Tongue (tissue), 2 donors: ENCODE measurements around the gene UQCC3. TPM values are rescaled to one million over a fixed set of nuclear protein-coding genes. Genes with fewer than 3 reads are reported as not detected.
"Not testable (repeated sequence)": the region's sequence is repeated elsewhere in the genome, so short reads cannot be mapped to it uniquely, and the experiment has no call there.

Source experiments
- DNase-seq: peaks from one replicate; pipeline ENCODE4 v3.0.0-alpha.2; 2015
- total RNA-seq: library from RNA; depleted of rRNA; stranded (reverse); fragments of >200 nt; gene quantifications from one replicate; pipeline ENCODE4 v1.2.3, GENCODE V29; 2014

The UQCC3 gene
- total RNA-seq, 1 donor from 2014 or later, result 5.4 TPM

DNA sequence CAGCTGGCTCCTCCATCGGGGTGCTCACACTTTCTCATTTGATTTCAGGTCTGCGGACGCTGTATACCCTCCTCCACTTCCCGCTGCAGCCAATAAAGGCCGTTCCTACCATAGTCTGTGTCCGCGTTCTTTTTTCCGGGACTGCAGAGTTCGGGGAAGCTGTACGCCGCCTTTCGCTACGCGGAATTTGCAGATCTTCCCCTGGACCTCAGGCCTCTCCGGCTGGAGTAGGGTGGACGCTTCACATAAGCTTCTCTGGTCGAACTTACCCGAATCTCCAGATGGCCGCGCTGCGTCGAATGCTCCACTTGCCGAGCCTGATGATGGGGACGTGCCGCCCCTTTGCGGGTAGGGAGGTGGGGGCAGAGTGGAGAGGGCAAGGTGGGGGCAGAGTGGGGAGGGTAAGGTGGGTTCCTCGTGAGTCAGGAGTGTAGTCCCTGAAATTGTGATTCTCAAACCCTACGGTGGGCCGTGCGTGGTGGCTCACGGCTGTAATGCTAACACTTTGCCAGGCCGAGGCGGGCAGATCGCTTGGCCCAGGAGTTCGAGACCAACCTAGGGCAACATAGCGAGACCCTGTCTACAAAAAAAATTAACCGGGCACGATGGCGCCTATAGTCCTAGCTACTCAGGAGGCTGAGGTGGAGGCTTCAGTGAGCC lies 5.7 kb upstream of the UQCC3 start:
- DNase-seq, result no peak

DNA sequence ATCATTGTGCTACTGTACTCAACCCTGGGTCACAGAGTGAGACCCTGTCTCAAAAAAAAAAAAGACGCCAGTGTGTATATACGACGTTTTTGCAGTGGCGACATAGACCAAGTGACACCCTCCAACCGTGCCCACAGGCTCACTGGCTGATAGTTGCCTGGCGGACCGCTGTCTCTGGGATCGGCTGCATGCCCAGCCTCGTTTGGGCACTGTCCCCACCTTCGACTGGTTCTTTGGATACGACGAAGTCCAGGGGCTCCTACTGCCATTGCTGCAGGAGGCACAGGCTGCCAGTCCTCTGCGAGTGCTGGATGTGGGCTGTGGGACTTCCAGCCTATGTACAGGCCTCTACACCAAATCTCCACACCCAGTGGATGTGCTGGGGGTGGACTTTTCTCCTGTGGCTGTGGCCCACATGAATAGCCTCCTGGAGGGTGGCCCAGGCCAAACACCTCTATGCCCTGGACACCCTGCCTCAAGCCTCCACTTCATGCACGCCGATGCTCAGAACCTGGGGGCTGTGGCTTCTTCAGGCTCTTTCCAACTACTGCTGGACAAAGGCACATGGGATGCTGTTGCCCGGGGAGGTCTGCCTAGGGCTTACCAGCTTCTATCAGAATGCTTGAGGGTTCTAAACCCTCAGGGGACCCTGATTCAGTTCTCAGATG lies 5.1 kb upstream of the UQCC3 start:
- no peak for DNase-seq

DNA sequence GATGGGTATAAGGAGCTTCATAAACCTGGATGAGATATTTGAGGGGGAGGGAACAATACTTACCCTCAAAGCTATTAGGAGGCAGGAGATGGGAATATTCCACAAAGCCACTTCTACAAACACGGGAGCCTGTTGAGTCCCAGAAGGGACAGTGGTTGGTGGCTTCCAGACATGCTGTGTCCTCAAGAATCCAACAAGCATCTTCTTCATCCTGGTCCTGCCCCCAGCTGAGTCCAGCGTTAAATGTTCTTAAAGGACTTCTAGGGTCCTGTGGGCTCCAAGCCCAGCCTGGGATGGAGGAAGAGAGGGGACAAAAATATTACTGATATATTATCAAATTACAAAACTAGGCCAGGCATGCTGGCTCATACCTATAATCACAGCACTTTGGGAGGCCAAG lies 4.0 kb upstream of the UQCC3 start:
- no peak for DNase-seq

DNA sequence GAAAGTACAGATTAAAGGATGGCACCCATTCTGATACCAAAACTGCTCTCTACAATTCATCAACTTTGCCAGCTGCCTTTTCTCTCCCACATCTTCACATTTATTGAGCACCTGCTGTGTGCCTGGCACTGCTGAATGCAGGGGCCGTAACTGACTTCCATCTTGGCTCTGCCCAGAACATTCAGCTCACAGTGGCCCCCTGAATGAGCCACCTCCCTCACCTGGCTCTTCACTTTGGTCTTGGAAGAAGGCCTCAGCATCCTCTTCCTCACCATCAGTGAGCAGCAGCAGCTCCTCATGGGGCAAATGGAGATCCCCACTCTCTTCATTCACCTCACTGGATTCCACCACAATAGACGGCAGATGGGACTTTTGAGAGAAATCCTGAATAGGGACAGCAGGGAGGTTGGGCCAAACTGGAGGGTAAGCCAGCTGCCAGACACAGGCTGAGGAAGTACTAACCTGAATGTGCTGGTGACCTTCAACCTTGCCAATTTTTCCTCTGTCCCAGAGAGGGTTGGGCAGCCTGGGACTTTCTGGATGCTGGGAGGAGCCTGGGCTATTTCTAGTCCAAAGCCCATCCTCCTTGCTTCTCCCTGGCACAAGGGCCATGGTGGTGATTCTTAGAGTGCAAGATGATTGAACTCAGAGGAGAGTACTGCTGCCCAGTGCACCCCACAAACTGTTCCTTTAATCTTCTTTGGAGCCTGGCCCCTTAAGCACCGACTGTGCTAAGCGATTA lies 1.9 kb upstream of the UQCC3 start:
- no peak for DNase-seq

DNA sequence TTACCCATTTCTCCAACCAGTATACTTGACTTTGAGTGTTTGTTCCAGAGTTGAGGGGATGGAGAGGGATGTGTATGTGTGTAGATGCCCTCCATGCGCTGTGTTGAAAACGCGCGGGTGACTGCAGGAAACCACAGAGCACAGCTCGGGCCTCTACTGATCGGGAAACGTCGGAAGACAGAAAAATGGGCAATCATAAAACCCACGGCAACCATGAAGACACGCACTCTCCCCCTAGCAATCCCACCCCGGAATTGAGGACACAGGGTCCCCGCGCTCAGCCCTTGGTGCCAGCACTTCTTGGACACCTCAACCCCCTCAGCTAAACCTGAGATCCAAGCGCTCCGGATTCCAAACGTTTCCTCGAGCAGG lies 251 bp upstream of the UQCC3 start:
- DNase-seq, result no peak

DNA sequence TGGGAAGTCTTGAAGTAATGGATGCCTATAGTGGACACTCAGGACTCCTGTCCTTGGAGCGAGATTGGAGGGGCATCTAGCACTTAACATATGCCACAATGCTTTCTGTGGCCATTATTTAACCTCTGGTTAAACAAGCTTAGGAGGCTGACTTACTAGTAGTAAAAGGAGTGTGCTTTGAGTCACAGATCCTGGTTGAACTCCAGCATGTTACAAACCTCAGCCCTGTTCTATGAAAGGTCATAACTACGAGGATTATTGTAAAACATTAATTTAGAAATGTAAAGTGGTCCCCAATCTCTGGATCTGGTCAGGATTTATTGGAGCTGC lies 1.7 kb downstream of the UQCC3 start:
- DNase-seq, result no peak

DNA sequence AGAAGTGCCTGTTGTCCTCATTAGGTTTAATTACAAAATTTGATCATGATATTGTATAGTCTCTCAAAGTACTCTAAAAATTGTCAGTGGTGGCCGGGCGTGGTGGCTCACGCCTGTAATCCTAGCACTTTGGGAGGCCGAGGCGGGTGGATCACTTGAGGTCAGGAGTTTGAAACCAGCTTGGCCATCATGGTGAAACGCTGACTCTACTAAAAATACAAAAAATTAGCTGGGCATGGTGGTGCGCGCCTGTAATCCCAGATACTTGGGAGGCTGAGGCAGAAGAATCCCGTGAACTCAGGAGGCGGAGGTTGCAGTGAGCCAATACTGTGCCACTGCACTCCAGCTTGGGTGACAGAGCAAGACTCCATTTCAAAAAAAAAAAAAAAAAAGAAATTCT lies 3.9 kb downstream of the UQCC3 start:
- DNase-seq, result not testable (repeated sequence)

DNA sequence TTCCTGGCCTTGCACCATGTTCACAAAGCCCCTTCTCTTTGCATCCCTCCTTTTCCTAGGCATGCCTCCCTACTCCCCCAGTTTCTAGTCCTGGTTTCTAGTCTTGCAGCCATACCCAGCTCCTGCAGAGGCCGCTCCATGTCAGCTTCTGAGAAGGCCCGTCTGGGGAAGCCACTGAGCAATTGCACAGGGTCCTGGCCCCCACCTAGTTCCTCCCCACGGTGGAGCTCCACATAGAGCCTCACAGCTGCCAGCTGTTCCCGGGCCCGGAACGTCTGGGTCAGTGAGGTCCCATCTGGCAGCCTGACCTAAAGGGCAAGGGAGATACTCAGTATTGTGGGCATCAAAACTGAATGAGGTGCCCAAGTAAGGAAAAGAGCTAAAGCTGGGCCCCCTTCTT lies 5.2 kb downstream of the UQCC3 start:
- DNase-seq, result no peak

DNA sequence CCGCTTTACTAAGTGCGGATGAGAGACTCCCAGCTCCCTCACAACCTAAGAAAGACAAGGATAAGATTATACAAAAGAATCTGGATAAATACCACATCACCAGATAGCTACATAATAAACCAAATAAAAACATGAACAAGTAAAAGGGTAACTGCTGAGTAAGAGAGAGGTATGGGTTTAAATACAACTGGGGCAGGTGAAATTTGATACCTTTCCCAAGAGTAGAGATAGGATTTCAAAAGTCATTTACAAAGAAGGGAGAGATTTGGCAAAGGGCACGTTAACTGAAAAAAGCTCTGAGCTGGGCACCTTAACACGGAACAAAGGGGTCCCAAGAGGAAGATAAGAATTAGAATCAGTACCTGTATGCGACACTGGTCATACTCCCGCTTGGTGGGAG lies 5.7 kb downstream of the UQCC3 start:
- no peak for DNase-seq

DNA sequence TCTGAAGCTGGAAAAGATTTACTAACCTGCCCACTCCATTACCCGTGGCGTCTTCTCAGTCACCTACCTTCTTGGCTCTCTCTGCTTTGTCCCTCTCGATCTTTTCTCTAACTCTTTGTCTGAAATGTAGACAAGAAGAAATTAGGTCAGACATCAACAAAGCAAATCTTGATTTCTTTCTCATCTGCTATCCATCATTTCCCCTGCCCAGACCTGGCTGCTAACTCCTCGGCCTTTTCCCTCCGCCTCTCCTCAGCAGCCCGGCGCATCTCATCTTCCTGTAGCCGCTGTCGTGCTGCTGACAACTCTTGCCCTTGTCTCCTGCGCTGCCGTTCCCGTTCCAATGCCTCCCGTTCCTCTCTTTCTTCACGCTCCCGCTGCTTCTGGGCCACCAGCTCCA lies 6.2 kb downstream of the UQCC3 start:
- DNase-seq, result no peak

DNA sequence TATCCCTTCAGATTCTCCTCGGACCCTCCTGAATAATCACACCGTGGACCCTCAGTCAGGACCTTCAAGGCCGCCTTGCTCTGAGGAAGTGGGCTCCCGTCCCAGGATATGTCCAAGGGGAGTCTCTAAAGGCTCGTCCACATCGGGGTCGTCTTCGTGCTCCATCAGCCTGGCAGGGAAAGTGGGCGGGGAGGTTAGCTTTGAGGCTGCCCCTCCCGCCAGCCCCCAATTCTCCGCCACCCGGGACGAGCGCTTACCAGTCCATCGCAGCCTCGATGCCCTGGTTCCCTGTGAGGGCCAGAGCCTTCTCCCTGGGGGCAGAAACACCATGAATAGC lies 6.9 kb downstream of the UQCC3 start:
- DNase-seq, result no peak

DNA sequence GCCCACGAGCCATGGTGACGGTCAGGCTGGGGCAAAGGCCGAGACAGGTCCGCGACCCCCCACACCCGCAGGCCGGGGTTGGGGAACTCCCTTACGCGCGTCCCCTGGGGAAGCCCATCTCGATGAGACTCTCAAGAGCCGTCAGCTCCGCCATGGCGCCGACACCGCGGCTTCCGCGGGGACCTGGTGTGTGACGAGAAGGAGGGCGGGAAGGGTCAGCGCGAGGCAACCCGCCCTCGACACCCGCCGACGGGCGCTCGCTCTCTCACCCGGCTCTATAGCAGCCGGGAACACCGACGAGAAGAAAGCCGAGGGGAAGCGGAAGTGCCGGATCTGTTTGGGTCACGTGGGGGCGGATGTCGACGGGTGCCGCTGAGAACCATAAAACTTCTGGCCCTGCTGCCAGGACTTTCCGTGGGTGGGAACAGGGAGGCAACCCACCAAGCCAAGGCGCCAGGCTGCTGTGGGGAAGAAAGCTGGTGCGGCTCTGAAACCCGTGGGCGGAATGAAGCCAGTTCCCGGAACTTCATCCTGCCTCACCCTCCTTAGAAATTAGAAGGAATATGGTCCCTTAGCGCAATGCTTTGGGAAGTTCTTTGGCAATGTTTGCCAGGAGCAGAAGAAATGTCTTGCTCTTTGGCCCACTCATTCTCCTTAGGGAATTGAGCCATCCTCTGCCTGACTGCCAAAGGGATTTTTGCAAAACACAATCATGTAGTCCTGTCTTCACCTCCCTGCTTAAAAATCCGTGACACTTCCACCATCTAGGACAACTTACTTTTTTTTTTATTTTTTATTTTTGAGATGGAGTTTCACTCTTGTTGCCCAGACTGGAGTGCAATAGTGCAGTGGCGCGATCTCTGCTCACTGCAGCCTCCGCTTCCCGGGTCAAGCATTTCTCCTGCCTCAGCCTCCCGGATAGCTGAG lies 7.6 kb downstream of the UQCC3 start, which contains the start of gene UBXN1:
Gene UBXN1, minus strand, starts transcription at position 304 of the 927 bp plus-strand sequence. Its CDS starts 150 bp downstream, at position 154.
- peak; percentile 96 for DNase-seq

DNA sequence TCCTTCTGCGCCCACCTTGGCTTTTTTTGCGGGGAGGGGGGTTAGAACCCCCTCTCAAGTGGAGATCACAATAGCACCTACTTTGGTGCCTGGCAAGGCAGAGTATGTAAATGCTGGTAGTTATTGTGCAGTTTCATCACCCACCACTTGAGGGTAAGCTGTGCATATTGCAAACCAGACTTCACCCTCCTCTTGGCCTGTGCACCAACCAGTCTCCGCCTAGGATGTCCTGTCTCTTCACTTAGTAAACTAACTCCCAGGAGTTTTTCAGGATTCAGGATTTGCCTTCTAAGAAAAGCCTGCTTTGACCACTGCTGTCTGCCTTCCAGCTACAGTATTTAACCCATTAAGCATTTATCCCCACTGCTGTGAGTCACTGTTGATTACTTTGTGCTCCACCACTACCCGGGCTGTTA lies 9.4 kb downstream of the UQCC3 start:
- DNase-seq, result peak; percentile 65

DNA sequence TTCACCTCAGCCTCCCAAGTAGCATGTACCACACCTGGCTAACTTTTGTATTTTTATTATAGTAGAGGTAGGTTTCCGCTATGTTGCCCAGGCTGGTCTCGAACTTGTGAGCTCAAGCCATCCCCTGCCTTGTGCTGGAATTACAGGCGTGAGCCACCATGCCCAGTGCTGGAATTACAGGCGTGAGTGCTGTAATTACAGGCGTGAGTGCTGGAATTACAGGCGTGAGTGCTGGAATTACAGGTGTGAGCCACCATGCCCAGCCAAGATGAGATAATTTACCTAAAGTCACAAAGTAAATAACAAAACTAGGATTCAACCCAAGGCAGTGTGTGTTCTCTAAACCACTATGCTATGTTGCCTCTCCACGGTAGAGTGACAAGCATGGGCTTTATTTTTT lies 11.0 kb downstream of the UQCC3 start:
- no peak for DNase-seq

DNA sequence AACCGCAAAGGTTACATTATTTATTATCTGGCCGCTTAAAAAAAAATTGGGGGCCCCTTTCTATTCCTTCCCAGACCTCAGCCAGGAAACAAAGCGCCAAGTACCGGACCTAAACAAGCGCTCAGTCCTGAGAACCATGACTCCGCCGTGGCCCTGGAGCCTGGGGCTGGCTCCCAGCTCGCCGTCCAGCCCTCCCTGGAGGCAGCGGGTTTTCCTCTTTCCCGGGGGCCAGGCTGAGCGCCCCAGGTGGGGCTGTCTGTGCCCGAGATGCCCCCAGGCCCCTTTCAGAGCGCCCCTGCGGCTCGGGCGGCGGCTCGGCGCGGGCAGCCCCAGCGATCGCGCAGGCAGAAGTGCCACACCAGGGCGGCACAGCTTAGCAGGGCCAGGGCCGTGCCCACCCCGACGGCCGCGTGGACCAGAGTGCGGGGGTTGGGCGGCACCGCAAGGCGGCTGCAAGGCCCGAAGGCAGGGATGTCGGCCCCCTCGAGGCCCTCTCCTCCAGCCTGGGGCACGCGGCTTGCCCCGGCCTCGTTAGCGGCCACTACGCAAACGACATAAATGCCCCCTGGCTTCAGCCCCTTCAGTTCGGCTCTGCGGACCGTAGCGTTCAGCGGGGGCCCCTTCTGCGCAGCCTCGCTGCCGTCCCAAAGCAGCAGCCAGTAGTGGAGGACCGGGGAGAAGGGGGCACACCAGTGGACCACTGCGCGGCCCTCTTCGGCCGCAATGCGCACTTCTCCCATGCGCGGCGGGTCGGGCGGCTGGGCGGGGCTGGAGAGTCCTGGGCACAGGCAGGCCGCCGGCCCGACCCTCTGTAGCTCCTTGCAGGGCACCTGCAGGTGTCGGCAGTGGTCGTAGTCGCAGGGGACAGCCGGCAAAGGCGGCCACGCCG lies 16.3 kb downstream of the UQCC3 start:
- DNase-seq, result no peak

DNA sequence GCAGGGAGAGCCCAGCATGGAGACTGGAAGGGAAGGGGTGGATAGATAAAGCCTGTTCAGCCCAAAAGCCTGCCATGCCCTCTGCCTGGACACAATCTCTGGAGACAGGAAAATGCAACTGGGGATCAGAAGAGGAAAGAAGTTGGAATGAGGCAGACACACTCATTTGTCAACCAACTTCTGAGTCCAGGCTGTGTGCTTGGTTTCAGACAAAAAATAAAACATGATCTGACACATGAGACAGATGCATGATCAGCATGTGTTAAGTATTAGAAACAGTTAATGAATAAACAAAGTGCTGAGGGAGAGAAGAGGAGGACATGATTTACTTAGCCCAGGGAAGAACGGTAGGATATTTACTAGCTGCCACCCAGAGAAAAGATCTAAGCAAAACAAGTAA lies 17.0 kb downstream of the UQCC3 start:
- no peak for DNase-seq

DNA sequence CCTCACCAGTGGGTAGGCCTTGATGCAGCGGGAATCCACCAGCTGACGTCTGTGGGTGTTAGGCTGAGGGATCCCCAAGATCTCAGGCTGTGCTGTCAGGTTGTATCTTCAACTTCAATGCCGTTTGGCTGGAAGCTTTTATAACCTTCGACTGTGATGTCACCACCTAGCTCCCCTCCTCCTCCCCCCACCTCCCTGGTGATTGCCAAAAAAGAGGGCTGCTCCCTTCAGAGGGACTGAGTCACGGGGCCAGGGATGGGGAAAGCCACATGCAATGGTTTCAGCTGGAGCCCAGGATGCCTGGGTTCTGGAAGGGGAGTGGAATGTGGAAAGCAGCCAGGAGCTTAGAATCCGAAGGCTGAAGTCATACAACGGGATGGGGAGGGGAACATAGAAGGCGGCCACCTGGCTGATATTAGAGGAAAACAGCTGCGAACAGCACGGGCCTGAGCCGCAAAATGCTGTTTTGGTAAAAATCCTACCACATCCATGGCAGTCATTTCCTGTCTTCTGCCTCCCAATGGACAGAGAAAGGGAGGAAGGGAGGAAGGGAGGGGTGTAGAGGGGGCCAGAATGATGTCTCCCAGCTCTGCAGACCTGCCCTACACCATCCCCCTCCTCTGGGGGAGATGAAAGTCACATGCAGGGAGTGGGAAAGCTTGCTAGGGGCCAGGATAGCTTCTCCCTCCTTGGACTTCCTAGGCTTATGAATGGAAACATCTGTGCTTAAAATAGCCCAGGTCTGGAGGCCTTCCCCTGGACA lies 18.1 kb downstream of the UQCC3 start, which contains the start of gene LRRN4CL:
Gene LRRN4CL, minus strand, starts transcription at position 110 of the 763 bp plus-strand sequence. CDS start 1,022 bp downstream, outside the sequence.
- peak; percentile 87 for DNase-seq

DNA sequence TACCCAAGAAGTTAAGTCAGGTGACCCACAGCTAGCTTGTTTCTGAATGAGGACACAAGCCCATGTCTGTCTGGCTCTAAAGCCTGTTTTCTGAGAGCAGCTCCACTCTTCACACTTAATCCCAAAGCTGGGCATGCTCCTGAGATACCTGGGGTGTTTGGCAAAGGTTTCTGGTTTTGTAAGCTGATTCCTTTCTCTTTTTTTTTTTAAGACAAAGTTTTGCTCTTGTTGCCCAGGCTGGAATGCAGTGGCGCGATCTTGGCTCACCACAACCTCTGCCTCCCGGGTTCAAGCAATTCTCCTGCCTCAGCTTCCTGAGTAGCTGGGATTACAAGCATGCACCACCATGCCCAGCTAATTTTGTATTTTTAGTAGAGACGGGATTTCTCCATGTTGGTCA lies 22.2 kb downstream of the UQCC3 start:
- DNase-seq, result not testable (repeated sequence)

DNA sequence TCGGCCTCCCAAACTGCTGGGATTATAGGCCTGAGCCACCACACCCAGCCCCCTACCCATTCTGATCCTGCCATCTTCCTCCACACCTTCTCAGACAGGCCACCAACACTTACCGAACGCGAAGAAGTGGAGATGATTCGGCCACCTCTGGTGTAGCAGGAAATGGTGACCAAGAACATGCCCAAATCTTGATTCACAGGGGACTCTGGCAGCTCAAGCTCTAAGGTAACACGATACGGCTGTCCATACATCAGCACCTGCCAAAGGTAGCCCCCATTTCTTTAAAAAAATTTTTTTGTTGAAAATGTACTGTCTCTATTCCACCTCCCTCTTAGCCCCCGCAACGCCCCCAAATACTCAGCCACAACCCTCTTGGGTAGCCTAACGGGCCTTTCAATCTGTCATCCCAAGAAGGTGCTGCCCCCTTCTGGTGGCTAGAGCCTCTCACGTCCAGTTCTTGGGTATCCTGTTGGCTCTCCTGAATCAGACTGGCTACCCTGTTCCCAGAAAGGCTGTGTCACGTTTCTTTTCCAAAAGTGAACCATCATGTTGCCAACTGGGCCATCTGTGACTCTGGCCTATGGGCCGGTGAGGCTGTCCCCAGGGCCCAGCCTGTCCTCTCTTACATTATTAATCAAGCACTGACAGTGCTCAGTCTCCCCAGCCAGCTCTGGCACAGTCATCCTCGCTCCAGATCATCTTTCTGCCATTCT lies 23.1 kb downstream of the UQCC3 start:
- DNase-seq, result peak; percentile 89

DNA sequence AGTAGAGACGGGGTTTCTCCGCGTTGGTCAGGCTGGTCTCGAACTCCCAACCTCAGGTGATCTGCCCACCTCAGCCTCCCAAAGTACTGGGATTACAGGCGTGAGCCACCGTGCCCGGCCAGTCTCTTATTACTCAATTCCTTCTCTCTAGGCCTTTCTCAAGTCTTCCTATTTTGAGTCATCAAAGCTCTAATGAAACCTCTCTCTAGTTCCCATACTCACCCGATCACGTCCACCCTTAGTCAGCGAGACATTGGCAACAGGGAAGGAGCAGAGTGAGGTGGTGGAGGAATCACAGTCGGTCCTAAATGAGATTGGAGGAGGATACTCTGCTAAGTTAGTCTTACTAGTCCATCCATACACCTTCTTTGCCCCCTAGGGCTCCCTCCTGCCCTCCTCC lies 30.8 kb downstream of the UQCC3 start:
- DNase-seq, result no peak
